ENCODE results near the gene PCDHGB3. TPM values are rescaled to one million over a fixed set of nuclear protein-coding genes. Genes with fewer than 3 reads are reported as not detected.
"Not testable (repeated sequence)": the region's sequence is repeated elsewhere in the genome, so short reads cannot be mapped to it uniquely, and the experiment has no call there.

PCDHGB3 gene
- total and polyA plus RNA-seq, 8 donors = 0.06 to 8.8 (median 3.1) TPM; not detected in 1

DNA sequence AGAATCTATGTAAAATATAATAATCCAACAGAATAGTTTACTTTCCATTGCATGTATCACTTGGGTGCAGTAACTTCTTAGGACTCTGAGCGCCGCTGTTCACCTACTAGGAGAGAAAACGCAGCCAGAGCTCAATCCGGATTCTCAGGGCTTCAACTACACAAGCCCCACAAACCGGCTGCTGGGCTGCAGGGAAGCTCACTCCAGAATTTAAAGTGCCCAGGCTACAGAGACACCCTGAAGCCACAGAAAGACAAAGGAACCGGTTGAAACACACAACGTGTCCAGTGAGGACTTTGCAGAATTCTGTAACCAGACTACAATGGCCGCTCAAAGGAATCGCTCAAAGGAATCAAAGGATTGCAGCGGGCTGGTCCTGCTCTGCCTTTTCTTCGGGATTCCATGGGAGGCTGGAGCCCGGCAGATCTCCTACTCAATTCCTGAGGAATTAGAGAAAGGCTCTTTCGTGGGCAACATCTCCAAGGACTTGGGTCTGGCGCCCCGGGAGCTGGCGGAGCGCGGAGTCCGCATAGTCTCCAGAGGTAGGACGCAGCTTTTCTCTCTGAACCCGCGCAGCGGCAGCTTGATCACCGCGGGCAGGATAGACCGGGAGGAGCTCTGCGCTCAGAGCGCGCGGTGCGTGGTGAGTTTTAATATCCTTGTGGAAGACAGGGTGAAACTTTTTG lies 43.0 kb downstream of the PCDHGB3 start, which contains the start of gene PCDHGA10:
PCDHGA10 (plus strand) TSS at position 134 of the 686 bp plus-strand sequence; CDS start at position 323, 189 bp downstream.
- TF ChIP-seq EP300 (IDR thresholded peaks at IDR 0.05) = no peak
- TF ChIP-seq, protein P1, sequence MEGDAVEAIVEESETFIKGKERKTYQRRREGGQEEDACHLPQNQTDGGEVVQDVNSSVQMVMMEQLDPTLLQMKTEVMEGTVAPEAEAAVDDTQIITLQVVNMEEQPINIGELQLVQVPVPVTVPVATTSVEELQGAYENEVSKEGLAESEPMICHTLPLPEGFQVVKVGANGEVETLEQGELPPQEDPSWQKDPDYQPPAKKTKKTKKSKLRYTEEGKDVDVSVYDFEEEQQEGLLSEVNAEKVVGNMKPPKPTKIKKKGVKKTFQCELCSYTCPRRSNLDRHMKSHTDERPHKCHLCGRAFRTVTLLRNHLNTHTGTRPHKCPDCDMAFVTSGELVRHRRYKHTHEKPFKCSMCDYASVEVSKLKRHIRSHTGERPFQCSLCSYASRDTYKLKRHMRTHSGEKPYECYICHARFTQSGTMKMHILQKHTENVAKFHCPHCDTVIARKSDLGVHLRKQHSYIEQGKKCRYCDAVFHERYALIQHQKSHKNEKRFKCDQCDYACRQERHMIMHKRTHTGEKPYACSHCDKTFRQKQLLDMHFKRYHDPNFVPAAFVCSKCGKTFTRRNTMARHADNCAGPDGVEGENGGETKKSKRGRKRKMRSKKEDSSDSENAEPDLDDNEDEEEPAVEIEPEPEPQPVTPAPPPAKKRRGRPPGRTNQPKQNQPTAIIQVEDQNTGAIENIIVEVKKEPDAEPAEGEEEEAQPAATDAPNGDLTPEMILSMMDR (IDR thresholded peaks at IDR 0.05) = peak in 4 of 7 experiments; percentile 22 to 46 (median 33)
- Histone ChIP-seq H3K27me3 (peaks cover 0 to 81% (median 31%) of the 10 kb centered on the region in 3 donors), H3K27ac (no peak within 1 kb of the TSS), H3K9me3 (peaks cover 43 to 99% (median 89%) of the 10 kb centered on the region in 4 donors), H3K4me1 (peaks cover 0 to 20% (median 5%) of the 10 kb centered on the region in 4 donors), H3K36me3 (peaks cover 0 to 14% (median 8%) of the 10 kb centered on the region in 4 donors), H3K4me3 (peak within 1 kb of the TSS; percentile 27 to 48 (median 39))
- intact Hi-C loops (cut with DNase I; ENCODE audit: low total_unique reads) = loop anchor here (10.0 kb wide), 1 partner anchor 112 kb away; no protein-coding TSS in a partner anchor
- DNase-seq = peak; percentile 67 to 77
- whole genome bisulfite sequencing, 5 donors = 7 to 20% (median 10%) methylated on average over 24 to 31 of the region's 31 CpGs

DNA sequence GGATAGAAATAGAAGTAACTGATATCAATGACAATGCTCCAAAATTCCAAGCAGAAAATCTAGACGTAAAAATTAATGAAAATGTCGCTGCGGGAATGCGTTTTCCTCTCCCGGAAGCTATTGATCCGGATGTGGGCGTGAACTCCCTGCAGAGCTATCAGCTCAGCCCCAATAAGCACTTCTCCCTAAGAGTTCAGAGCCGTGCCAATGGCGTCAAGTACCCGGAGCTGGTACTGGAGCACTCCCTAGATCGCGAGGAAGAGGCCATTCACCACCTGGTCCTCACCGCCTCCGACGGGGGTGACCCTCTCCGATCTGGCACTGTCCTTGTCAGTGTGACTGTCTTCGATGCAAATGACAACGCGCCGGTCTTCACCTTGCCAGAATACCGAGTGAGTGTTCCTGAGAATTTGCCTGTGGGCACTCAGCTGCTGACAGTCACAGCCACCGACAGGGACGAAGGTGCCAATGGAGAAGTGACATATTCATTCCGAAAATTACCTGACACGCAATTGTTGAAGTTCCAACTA lies 43.6 kb downstream of the PCDHGB3 start:
- WGBS, 5 donors = 8 to 19% (median 14%) methylated on average over 24 to 25 of the region's 25 CpGs
- peaks cover 0 to 81% (median 28%) of the 10 kb centered on the region in 3 donors for H3K27me3 ChIP-seq
- peak overlapping the region; percentile 27 to 48 (median 39) for H3K4me3 ChIP-seq
- H3K4me1 ChIP-seq = peaks cover 0 to 25% (median 7%) of the 10 kb centered on the region in 4 donors
- no peak for DNase-seq
- H3K27ac ChIP-seq = no peak overlapping the region
- peaks cover 47 to 99% (median 89%) of the 10 kb centered on the region in 4 donors for H3K9me3 ChIP-seq
- peaks cover 0 to 14% (median 8%) of the 10 kb centered on the region in 4 donors for H3K36me3 ChIP-seq
- TF ChIP-seq POLR2A (IDR thresholded peaks at IDR 0.05) = no peak
- TF ChIP-seq, protein P1 (IDR thresholded peaks at IDR 0.05) = no peak
- no peak for TF ChIP-seq POLR2AphosphoS5 (IDR thresholded peaks at IDR 0.05)
- no peak for TF ChIP-seq EP300 (IDR thresholded peaks at IDR 0.05)
- intact Hi-C loops (cut with DNase I; ENCODE audit: low total_unique reads) = loop anchor here (10.0 kb wide), 1 partner anchor 111 kb away; no protein-coding TSS in a partner anchor

DNA sequence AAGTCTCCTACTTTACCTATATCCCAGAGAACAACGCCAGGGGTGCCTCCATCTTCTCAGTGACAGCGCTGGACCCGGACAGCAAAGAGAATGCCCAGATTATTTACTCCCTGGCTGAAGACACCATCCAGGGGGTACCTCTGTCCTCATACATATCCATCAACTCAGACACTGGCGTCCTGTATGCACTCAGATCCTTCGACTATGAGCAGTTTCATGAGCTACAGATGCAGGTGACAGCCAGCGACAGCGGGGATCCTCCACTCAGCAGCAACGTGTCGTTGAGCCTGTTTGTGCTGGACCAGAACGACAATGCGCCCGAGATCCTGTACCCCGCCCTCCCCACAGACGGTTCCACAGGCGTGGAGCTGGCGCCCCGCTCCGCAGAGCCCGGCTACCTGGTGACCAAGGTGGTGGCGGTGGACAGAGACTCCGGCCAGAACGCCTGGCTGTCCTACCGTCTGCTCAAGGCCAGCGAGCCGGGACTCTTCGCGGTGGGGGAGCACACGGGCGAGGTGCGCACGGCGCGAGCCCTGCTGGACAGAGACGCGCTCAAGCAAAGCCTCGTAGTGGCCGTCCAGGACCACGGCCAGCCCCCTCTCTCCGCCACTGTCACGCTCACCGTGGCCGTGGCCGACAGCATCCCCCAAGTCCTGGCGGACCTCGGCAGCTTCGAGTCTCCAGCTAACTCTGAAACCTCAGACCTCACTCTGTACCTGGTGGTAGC lies 44.7 kb downstream of the PCDHGB3 start:
- DNase-seq, H3K4me3 ChIP-seq, H3K27ac ChIP-seq: not testable (repeated sequence)
- Histone ChIP-seq H3K4me1 (peaks cover 0 to 25% (median 9%) of the 10 kb centered on the region in 4 donors), H3K36me3 (peaks cover 0 to 20% (median 8%) of the 10 kb centered on the region in 4 donors), H3K9me3 (peaks cover 47 to 99% (median 89%) of the 10 kb centered on the region in 4 donors), H3K27me3 (peaks cover 0 to 81% (median 27%) of the 10 kb centered on the region in 3 donors)
- intact Hi-C loops (cut with DNase I; ENCODE audit: low total_unique reads) = loop anchor here (10.0 kb wide), 1 partner anchor 110 kb away; no protein-coding TSS in a partner anchor
- WGBS, 5 donors = 27 to 40% (median 29%) methylated on average over 6 to 46 of the region's 46 CpGs

DNA sequence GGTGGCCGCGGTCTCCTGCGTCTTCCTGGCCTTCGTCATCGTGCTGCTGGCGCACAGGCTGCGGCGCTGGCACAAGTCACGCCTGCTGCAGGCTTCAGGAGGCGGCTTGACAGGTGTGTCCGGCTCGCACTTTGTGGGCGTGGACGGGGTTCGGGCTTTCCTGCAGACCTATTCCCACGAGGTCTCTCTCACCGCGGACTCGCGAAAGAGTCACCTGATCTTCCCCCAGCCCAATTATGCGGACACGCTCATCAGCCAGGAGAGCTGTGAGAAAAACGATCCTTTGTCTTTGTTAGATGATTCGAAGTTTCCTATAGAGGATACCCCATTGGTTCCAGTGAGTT lies 45.2 kb downstream of the PCDHGB3 start:
- peaks cover 0 to 81% (median 25%) of the 10 kb centered on the region in 3 donors for H3K27me3 ChIP-seq
- intact Hi-C loops (cut with DNase I; ENCODE audit: low total_unique reads) = loop anchor here (10.0 kb wide), 1 partner anchor 110 kb away; no protein-coding TSS in a partner anchor
- WGBS, 5 donors = 20 to 27% (median 25%) methylated on average over 11 to 24 of the region's 24 CpGs

More for the DNA sequence above, 45.2 kb downstream of the PCDHGB3 start:
- H3K36me3 ChIP-seq = peaks cover 0 to 20% (median 8%) of the 10 kb centered on the region in 4 donors
- not testable (repeated sequence) for DNase-seq, H3K4me3 ChIP-seq, H3K27ac ChIP-seq
- peaks cover 48 to 99% (median 89%) of the 10 kb centered on the region in 4 donors for H3K9me3 ChIP-seq
- peaks cover 0 to 25% (median 9%) of the 10 kb centered on the region in 4 donors for H3K4me1 ChIP-seq
